HCEC 1CT (cell line): ENCODE data around the gene ACTL7B.
"Not testable (repeated sequence)": the region's sequence is repeated elsewhere in the genome, so short reads cannot be mapped to it uniquely, and the experiment has no call there.

ENCODE experiments used
- DNase-seq: peaks from one replicate; pipeline ENCODE4 v3.0.0-alpha.2; 2017

The ACTL7B gene, protein sequence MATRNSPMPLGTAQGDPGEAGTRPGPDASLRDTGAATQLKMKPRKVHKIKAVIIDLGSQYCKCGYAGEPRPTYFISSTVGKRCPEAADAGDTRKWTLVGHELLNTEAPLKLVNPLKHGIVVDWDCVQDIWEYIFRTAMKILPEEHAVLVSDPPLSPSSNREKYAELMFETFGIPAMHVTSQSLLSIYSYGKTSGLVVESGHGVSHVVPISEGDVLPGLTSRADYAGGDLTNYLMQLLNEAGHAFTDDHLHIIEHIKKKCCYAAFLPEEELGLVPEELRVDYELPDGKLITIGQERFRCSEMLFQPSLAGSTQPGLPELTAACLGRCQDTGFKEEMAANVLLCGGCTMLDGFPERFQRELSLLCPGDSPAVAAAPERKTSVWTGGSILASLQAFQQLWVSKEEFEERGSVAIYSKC

DNA sequence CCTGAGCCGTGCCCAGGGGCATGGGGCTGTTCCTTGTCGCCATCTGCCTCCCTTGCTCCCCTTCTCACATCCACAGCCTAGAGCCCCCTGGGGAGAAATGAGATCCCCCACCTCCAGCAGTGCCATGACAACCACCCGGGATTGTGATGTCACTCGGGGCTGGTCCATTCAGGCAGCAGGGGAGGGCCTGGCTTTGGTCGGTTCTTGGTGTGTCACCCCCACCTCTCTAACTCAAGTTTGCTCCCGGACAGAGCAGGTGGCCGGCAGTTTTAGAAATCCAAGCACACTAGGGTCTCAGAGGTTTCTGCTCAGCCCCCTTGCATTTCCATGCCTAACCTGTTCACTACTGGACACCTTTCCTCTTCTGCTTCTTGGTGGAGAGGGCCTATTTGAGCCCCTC, at the start of gene ACTL7B:
ACTL7B (minus strand) TSS at position 99 of the 400 bp plus-strand sequence; CDS start at position 43, 56 bp downstream.
- DNase-seq, result no peak

DNA sequence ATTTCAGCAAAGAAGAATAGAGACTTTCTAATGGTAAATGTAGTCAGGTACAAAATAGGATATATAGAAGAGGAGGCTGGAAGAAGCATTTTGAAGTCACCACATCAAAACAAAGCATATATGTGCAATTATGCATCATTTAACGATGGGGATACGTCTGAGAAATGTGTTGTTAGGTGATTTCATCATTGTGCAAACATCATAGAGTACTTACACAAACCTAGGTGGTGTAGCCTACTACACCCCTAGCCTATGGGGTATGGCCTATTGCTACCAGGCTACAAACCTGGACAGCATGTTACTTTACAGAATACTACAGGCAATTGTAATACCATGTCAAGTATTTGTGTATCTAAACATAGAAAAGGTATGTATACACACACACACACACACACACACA, 49.7 kb upstream of the ACTL7B start:
- no peak for DNase-seq

DNA sequence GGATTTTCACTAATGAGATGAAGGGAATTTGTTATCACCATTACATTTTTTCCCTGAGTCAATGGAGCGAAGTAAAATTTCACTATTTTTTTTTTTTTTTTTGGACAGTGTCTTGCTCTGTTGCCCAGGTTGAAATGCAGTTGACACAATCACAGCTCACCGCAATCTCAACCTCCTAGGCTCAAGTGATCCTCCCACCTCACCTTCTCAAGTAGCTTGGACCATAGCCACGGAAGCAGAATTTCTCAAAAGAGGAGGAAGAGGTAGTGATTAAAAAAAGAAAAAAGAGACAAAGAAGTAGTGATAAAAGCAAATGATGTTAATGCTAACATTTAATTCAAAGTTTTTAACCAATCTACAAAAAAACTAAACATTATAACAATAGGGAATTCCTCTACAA, 48.4 kb upstream of the ACTL7B start:
- DNase-seq, result no peak

DNA sequence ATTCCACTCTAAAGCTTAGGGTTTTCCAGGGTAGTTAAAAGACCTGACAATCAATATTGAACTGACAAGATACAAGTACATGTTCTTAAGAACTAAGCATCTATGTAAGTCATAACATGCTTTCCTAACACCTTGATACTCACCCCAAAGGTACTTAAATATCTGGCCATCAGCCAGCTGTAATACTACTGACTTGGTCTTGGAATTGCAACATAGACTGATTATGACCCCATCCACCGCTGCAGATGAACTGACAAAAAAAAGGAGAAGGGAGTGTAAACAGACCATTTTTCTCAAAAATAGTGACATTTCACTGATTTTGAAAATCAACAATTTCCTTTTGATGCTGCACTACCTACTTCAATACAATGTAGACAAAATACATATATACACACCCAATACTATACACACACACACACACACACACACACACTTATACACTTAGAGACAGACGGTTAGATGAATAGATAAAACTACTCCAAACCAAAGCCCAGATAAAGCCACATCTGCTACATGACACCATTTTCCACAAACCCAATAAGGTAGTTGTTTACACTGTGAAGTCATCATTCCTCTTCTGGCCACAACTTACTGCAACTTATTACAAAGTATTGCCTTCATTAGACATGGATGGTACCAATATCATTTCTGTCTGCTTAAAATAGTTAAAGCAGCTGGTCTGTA, 47.8 kb upstream of the ACTL7B start:
- no peak for DNase-seq

DNA sequence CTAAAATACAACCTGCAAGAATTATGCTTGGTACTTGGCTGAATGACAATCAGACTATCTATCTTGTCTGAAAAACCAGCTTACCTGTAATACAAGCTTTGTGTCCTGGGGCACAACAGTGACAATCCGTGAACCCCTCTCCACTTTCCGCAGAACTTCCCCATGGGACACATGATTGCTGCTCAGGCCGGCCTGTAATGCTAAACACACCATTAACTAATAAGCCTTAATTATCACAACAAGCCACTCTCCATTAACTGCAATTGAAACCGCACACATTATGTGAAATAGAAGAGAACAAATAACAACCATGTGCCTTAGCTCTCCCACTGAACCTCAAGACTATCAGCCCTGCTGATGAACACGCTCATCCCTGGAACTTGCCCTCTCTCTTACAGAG, 44.4 kb upstream of the ACTL7B start:
- no peak for DNase-seq

DNA sequence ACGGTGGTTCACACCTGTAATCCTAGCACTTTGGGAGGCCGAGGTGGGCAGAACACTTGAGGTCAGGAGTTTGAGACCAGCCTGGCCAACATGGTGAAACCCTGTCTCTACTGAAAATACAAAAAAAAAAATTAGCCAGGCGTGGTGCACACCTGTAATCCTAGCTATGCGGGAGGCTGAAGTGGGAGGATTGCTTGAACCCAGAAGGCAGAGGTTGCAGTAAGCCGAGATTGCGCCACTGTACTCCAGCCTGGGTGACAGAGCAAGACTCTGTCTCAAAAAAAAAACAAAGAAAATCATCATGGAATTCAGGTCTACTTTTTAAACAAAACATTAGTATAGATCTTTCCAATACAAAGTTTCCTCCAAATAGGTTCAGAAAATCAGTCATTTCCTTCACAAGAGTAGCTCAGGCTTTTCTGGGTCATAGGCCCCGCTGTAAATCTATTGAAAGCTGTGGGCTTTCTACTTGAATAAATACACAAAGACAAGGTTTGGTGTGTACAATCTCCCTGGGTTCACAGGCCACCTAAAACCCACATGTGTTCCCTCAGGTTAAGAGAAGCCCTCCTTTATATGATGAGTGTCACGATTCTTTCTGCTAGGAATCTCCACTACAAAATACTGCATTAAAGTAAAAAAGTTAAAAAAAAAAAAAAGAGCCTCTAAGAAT, 43.4 kb upstream of the ACTL7B start:
- not testable (repeated sequence) for DNase-seq

DNA sequence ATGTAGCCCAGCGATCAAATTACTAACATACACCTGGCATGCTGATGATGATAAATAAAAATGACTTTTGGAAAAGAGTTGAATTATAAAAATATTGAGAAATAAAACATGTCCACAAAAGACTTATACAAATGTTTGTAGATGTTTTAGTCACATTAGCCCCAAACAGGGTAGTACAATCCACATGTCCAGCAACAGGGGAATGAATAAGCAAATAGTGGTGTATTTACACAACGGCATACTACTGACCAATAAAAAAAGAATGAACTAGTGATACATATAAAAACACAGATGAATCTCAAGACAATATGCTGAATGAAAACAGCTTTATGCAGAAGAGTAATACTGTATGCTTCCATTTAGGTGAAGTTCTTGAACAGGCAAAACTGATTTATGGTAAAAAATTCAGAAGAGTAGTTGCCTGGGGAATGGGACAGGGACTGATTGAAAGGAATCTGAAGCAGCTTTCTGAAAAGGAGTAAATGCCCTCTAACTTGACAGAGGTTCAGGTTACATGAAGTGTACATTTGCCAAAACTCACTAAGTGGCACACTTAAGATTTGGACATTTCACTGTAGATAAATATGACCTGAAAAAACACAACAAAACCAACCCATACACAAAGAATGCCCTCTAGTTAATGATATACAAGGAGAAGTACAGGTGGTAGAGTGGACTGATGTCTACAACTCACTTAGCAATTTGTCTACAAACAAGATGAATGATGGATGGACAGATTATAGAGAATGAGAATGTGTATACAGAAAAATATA, 41.7 kb upstream of the ACTL7B start:
- no peak for DNase-seq

DNA sequence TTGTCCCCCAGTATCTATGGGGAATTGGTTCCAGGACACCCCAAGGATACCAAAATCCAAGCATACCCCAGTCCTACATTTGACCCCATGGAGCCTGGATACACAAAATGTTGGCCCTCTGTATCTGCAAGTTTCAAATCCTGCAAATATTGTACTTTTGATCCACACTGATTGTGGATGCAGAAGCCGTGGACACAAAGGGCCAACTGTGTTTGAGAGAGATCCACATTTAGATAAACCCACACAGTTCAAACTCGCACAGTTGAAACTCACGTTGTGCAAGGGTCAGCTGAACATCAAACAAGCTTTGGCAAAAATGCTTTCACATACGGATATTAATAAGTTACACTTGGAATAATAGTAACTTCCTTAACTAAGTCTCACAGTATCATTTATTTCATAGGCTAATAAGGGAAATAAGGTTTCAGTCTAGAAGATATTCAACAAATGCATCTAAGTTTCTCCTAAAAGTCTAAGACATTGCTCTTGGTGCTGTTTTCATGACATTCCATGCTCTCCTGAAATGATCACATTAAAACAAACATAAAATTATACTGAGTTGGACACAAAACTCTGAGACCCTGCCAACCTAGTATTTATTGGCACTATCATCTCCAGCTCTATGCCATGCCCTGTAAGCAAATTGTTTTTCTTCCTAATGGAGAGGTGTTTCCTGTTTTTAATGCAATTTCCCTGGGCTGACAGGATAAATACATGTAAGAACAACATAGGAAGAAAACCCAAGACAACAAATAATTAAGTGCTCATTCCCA, 38.6 kb upstream of the ACTL7B start:
- DNase-seq, result no peak

DNA sequence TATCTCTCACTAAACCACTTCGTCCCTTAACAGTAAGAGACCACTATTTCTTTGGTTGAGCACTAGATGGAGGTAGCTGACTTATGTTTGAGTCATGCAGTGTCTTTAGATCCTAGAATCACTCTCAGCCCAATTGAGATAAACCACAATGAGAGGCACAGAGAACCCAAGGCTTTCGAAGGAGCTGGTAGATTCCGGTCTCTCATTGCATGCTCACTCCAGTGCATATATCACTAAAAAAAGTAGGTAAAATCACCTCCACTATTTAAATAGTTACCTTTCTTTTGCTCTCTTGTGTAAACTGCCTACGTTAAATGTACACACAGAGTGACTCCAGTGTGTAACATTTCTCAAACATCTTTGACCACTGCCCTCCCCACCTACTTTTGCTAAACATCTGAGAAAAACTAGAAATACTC, 33.9 kb upstream of the ACTL7B start:
- DNase-seq, result no peak

DNA sequence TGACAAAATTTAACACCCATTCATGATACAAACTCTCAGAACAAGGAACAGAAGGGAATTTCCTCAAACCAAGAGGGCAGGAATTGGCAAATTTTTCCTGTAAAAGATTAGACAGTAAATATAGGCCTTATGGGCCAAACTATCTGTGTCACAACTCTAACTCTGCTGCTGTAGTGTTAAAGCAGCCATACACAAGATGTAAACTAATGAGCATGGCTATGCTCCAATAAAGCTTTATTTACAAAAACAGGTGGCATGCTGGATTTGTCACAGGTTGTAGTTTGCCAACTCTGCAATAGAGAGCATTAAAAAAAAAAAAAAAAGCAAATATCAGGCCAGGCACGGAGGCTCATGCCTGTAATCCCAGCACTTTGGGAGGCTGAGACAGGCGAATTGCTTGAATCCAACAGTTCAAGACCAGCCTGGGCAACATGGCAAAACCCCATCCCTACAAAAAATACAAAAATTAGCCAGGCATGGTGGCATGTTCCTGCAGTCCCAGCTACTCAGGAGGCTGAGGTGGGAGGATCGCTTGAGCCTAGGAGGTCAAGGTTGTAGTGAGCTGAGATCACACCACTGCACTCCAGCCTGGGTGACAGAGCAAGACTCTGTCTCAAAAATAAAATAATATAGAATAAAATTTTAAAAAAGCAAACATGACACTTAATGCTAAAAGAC, 30.9 kb upstream of the ACTL7B start:
- not testable (repeated sequence) for DNase-seq

DNA sequence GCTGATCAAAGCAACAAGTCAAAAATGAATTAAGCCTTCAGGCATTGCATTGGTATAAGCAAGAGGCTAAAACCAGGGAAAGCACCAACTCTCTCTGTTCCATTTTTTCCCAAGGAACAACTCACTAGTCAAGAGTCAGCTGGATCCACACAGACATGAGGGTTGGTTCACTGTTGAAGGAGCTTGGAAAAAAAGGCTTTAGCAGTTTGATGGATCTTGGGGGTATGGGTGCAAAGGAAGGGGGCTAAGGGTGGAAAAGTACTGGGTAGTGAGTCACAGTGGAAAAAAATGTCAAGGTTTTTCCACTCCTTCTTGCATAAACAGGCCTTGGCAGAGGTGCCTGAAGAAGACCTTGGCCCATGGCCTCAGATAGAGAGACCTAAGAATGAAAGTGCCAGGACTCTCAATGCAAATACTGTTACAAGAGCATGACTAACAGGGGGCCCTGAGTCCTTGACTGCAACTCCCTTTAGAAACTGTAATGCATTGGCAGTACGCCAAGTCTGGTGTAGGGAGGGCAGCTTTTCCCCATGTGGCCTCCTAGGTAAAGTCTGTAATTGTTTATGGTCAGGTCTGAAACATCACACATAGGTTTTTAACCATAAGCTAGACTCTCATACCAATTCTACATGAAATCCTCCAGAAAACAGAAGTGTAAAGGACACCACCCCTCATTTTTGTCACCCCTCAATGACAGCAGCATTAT, 30.0 kb upstream of the ACTL7B start:
- peak; percentile 76 for DNase-seq

DNA sequence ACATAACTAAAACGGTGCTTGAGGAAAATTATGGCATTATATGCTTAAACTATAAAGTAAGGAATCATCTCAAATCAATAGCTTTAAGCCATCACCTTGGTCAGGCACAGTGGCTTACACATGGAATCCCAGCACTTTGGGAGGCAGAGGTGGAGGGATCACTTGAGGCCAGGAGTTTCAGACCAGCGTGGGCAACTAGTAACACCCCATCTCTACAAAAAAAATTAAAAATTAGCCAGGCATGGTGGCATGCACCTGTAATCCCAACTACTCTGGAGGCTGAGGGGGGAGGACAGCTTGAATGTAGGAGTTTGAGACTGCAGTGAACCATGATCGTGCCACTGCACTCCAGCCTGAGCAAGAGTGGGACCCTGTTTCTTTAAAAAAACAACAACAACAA, 28.9 kb upstream of the ACTL7B start:
- DNase-seq, result no peak

DNA sequence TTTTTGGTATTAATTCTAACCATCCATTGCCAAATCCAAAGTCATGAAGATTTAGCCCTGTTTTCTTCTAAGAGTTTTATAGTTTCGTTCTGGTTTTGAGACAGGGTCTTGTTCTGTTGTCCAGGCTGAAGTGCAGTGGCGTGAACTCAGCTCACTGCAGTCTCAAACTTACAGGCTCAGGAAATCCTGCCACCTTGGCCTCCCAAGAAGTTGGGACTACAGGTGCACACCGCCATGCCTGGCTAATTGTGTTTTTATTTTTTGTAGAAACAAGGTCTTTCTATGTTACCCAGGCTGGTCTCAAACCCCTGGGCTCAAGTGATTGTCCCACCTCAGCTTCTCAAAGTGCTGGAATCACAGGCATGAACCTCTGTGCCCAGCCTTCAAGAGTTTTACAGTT, 27.3 kb upstream of the ACTL7B start:
- no peak for DNase-seq

DNA sequence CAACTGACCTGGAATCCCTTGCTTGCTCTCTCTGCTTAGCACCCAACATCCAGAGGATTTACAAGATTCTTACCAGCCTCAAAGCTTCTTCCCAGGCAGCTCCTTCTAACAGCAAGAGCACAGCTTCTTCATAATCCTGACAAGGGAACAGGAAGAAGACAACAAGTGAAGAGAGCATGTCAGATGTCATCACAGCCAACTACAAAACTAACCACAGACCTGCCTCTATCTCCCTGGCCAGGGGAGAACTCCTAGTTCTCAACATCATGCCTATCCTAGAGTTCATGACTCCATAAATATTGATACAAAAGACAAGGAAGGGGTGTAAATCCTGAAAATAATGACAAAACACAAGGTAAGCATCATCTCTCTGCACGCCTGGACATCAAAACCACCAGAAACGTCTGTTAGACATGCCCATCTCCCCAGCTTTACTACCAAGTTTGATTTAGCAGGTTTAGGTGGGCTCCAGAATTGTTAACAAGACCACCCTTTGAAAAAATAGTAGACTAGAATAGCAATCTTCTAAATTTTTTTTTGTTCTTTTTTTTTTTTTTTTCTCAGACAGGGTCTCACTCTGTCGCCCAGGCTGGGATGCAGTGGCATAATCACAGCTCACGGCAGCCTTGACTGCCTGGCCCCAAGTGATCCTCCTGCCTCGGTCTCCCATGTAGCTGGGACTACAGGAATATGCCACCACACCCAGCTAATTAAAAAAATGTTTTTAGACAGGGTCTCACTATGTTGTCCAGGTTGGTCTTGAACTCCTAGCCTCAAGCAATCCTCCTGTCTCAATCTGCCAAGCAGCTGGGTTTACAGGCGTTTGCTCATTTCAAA, 26.5 kb upstream of the ACTL7B start:
- DNase-seq, result no peak

DNA sequence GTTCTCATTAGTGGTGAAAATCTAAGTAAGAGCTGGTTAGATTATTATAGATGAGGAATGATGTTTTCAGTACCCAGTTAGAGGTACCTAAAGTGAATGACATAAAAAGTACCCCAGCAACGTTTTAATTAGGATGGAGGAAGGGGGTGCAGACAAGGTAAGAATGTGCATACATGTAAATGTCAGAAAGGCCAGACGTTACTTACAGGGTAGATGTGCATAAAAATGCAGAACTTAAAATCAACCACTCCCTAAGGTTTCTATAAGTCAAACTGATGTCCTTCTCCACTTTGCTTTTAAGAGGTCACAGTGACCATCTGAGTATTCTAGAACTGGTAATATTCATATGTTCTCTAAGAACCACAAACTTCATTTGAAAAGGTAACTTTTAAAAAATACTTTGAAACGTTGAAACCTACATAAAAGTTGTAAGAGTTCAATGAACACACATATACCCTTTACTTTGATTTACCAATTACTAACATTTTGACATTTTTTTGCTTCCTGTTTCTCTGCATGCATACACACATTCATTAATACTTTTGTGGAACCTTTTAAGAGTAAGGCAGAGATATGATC, 25.0 kb upstream of the ACTL7B start:
- DNase-seq, result no peak

DNA sequence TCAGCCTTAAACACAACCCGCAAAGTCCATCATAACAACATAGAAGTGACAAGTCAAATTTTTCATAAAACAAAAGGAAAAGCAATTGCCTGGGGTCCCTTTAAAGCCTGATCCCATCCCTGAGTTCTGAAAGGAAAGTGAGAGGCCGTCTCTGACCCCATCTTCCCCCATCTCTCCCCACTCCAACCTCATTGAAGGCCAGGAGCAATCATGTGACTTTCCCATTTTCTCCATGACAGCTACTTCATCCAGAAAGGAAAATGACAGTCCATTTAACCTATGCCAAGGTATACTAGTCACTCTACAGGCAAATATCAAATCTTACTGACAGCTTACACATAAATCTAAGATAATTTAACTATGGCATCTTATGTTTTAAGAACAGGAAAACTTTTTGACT, 21.7 kb upstream of the ACTL7B start:
- DNase-seq, result no peak

DNA sequence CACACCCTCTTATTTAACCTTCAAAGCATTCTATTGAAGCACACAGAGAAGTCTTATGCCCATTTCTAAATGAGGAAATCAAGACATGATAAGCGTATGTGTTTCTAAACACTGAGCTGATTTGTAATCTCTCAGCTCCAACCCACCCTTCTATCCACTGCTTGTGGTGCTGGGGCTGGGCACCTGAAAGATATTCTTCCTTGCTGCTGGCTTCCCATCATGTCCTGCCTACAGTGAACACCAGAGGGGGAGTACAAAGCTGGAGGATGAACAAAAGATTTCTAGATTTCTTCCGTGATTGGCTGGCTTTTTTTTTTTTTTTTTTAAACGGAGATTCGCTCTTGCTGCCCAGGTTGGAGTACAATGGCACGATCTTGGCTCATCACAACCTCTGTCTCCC, 20.6 kb upstream of the ACTL7B start:
- DNase-seq, result no peak

DNA sequence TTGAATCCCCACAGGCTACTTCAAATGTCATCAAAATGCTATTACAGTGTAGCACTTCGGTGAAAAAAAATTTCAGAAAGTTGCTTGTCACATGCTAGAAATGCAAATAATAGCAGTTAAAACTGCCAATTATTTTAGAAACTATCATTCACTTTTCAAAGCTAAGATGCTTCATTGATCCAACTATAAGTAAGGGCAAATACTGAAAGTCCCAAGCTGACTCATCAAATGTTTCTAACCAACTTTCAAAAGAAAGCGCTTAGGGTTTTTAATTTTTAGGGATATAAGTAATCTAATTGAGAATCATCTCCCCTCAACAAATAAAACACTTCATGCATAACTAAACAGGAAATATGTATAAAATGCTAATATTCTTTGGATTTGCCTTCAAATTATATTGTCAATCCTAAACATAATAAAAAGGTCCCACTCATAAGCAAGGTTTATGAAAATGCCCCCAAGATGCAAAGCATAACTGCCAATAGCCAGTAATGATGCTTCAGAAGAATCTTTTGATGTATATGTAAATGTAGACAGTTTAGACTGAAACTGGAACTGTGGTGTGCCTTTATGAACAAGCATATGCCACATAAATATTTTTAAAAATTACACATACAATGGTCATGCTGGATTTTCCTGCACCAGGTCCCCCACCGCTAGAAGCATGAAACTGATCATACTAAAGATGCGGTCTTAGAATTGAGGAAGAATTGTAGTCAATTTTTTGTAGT, 18.4 kb upstream of the ACTL7B start:
- no peak for DNase-seq
